HepG2 (cell line): ENCODE results near the gene SMARCD1. TPM values are rescaled to one million over a fixed set of nuclear protein-coding genes. Genes with fewer than 3 reads are reported as not detected.

ENCODE experiments used
- BORCS8-MEF2B ChIP-seq: sonication (generic); formaldehyde crosslinking; IDR thresholded peaks from 2 replicates; pipeline ENCODE4 v1.8.0; 2022; ENCODE audit warnings: mild to moderate bottlenecking, missing genetic modification reagents
- CENPT ChIP-seq: sonication (generic); formaldehyde crosslinking; IDR thresholded peaks from 2 replicates; pipeline ENCODE4 v1.8.0; 2022; ENCODE audit warnings: low read depth, mild to moderate bottlenecking, moderate library complexity, missing genetic modification reagents
- CHD2 ChIP-seq: IDR thresholded peaks from 2 replicates; pipeline ENCODE4 v1.6.1; 2011; ENCODE audit warnings: low read depth, low read length, improper control_type of control experiment
- HNRNPK ChIP-seq: fragments of 200-400 bp; formaldehyde crosslinking; IDR thresholded peaks from 2 replicates; pipeline ENCODE4 v1.6.1; 2018; ENCODE audit warnings: low read length, low read depth, moderate library complexity, mild to moderate bottlenecking; ENCODE audit not compliant: poor library complexity, severe bottlenecking
- HNRNPL ChIP-seq: fragments of 200-400 bp; formaldehyde crosslinking; IDR thresholded peaks from 2 replicates; pipeline ENCODE4 v1.6.1; 2017; ENCODE audit warnings: mild to moderate bottlenecking, low read depth, low read length
- KDM3A ChIP-seq: IDR thresholded peaks from 2 replicates; pipeline ENCODE4 v1.6.1; 2018; ENCODE audit warnings: low read depth, missing compliant biosample characterization
- NFRKB ChIP-seq: fragments of 450-650 bp; IDR thresholded peaks from 2 replicates; pipeline ENCODE4 v1.6.1; 2017
- STAT6 ChIP-seq: sonication (generic); formaldehyde crosslinking; IDR thresholded peaks from 2 replicates; pipeline ENCODE4 v1.4.0; 2020; ENCODE audit warnings: missing genetic modification reagents, mild to moderate bottlenecking, borderline replicate concordance
- ZBTB38 ChIP-seq: sonication (generic); formaldehyde crosslinking; IDR thresholded peaks from 2 replicates; pipeline ENCODE4 v1.5.1; 2020; ENCODE audit warnings: mild to moderate bottlenecking, missing genetic modification reagents
- ZFP82 ChIP-seq: sonication (generic); formaldehyde crosslinking; IDR thresholded peaks from 2 replicates; pipeline ENCODE4 v1.5.1; 2020; ENCODE audit warnings: mild to moderate bottlenecking, missing genetic modification reagents, borderline replicate concordance
- ZNF136 ChIP-seq: sonication (generic); formaldehyde crosslinking; IDR thresholded peaks from 2 replicates; pipeline ENCODE4 v1.8.1; 2022; ENCODE audit warnings: low read depth, mild to moderate bottlenecking, moderate library complexity, missing genetic modification reagents
- ZNF17 ChIP-seq: sonication (generic); formaldehyde crosslinking; IDR thresholded peaks from 2 replicates; pipeline ENCODE4 v1.5.0; 2020; ENCODE audit warnings: mild to moderate bottlenecking, missing genetic modification reagents
- ZNF205 ChIP-seq: IDR thresholded peaks from 2 replicates; pipeline ENCODE4 v1.6.1; 2018; ENCODE audit warnings: missing biosample characterization, missing genetic modification reagents
- ZNF260 ChIP-seq: sonication (generic); formaldehyde crosslinking; IDR thresholded peaks from 2 replicates; pipeline ENCODE4 v1.4.0; 2020; ENCODE audit warnings: missing genetic modification reagents, low read depth, mild to moderate bottlenecking, borderline replicate concordance
- ZNF275 ChIP-seq: sonication (generic); formaldehyde crosslinking; IDR thresholded peaks from 2 replicates; pipeline ENCODE4 v1.8.0; 2022; ENCODE audit warnings: missing genetic modification reagents, mild to moderate bottlenecking, inconsistent platforms, borderline replicate concordance
- ZNF468 ChIP-seq: sonication (generic); formaldehyde crosslinking; IDR thresholded peaks from 2 replicates; pipeline ENCODE4 v1.8.0; 2022; ENCODE audit warnings: mild to moderate bottlenecking, moderate library complexity, missing genetic modification reagents
- ZNF772 ChIP-seq: sonication (generic); formaldehyde crosslinking; IDR thresholded peaks from 2 replicates; pipeline ENCODE4 v1.5.0; 2020; ENCODE audit warnings: mild to moderate bottlenecking, missing genetic modification reagents
- ZNF83 ChIP-seq: sonication (generic); formaldehyde crosslinking; IDR thresholded peaks from 2 replicates; pipeline ENCODE4 v1.4.0; 2020; ENCODE audit warnings: missing genetic modification reagents, mild to moderate bottlenecking, borderline replicate concordance
- ZNF878 ChIP-seq: sonication (generic); formaldehyde crosslinking; IDR thresholded peaks from 2 replicates; pipeline ENCODE4 v1.8.1; 2023; ENCODE audit warnings: mild to moderate bottlenecking, missing genetic modification reagents, moderate library complexity
- polyA plus RNA-seq, 8 experiments: library from polyadenylated mRNA; depleted of rRNA in 3 of 8; stranded (reverse) in 7 of 8; unstranded in 1 of 8; fragments of >200 nt; fragmentation: Illumina TruSeq in 4 of 8; extraction: Trizol in 4 of 8; gene quantifications; 2 replicates each; pipeline versions ENCODE4 v1.2.1 to v1.2.3, GENCODE V29; 2011 to 2016; ENCODE audit warnings: low read depth in 4 of 8, missing spikeins in 1 of 8, mixed read lengths in 1 of 8; ENCODE audit not compliant: insufficient read depth in 1 of 8
- total RNA-seq, 5 experiments: library from RNA; depleted of rRNA; stranded (reverse); fragments of >200 nt; fragmentation: Illumina TruSeq; extraction: Trizol; gene quantifications; 2 replicates each; pipeline ENCODE4 v1.2.3, GENCODE V29; 2016; ENCODE audit warnings: low read depth in 1 of 5
- TF ChIP-seq, protein P1 (sequence below): sonication (generic); formaldehyde crosslinking; IDR thresholded peaks from 2 replicates; pipeline ENCODE4 v1.4.0; 2020; ENCODE audit warnings: mild to moderate bottlenecking, missing genetic modification reagents

Gene SMARCD1
- total and polyA plus RNA-seq, 2 of the 13 experiments (the other 11 are each of a cell fraction or from before 2014, with no cell fraction given) = 51.7 to 54.6 TPM

GRCh38 chr12:50084775-50085614 lies at the start of gene SMARCD1 (continued):
- TF ChIP-seq, protein P1, sequence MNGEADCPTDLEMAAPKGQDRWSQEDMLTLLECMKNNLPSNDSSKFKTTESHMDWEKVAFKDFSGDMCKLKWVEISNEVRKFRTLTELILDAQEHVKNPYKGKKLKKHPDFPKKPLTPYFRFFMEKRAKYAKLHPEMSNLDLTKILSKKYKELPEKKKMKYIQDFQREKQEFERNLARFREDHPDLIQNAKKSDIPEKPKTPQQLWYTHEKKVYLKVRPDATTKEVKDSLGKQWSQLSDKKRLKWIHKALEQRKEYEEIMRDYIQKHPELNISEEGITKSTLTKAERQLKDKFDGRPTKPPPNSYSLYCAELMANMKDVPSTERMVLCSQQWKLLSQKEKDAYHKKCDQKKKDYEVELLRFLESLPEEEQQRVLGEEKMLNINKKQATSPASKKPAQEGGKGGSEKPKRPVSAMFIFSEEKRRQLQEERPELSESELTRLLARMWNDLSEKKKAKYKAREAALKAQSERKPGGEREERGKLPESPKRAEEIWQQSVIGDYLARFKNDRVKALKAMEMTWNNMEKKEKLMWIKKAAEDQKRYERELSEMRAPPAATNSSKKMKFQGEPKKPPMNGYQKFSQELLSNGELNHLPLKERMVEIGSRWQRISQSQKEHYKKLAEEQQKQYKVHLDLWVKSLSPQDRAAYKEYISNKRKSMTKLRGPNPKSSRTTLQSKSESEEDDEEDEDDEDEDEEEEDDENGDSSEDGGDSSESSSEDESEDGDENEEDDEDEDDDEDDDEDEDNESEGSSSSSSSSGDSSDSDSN = peak; percentile 47; the same call in 1 of the 2 replicates
- TF ChIP-seq NFRKB = no peak
- no peak for TF ChIP-seq ZNF275 (CRISPR knock-in tag)
- 0 out of 2 replicates have a peak, but pooled peaks have one; percentile 29 for TF ChIP-seq ZNF772 (CRISPR knock-in tag)
- no peak for TF ChIP-seq HNRNPL
- TF ChIP-seq ZNF260 (CRISPR knock-in tag) = no peak
- no peak for TF ChIP-seq CENPT (CRISPR knock-in tag)
- TF ChIP-seq ZNF136 = no peak
- TF ChIP-seq HNRNPK = peak; percentile 3
- no peak for TF ChIP-seq ZFP82 (CRISPR knock-in tag)
- peak; percentile 50; the same call in 1 of the 2 replicates for TF ChIP-seq STAT6 (CRISPR knock-in tag)
- TF ChIP-seq ZNF17 (CRISPR knock-in tag) = no peak
- no peak for TF ChIP-seq ZNF468 (CRISPR knock-in tag)
- no peak for TF ChIP-seq BORCS8-MEF2B (CRISPR knock-in tag)
- 0 out of 2 replicates have a peak, but pooled peaks have one; percentile 58 for TF ChIP-seq ZBTB38
- no peak for TF ChIP-seq KDM3A (CRISPR knock-in tag)
- no peak for TF ChIP-seq ZNF878
- TF ChIP-seq ZNF205 (CRISPR knock-in tag) = no peak
- TF ChIP-seq ZNF83 (CRISPR knock-in tag) = no peak
- no peak for TF ChIP-seq CHD2
